ENCODE results near the gene TLCD2.
A peak's percentile ranks its signal among the peaks of the same experiment; 100 is the strongest.
"Not testable (repeated sequence)": the region's sequence is repeated elsewhere in the genome, so short reads cannot be mapped to it uniquely, and the experiment has no call there.

Gene TLCD2

DNA sequence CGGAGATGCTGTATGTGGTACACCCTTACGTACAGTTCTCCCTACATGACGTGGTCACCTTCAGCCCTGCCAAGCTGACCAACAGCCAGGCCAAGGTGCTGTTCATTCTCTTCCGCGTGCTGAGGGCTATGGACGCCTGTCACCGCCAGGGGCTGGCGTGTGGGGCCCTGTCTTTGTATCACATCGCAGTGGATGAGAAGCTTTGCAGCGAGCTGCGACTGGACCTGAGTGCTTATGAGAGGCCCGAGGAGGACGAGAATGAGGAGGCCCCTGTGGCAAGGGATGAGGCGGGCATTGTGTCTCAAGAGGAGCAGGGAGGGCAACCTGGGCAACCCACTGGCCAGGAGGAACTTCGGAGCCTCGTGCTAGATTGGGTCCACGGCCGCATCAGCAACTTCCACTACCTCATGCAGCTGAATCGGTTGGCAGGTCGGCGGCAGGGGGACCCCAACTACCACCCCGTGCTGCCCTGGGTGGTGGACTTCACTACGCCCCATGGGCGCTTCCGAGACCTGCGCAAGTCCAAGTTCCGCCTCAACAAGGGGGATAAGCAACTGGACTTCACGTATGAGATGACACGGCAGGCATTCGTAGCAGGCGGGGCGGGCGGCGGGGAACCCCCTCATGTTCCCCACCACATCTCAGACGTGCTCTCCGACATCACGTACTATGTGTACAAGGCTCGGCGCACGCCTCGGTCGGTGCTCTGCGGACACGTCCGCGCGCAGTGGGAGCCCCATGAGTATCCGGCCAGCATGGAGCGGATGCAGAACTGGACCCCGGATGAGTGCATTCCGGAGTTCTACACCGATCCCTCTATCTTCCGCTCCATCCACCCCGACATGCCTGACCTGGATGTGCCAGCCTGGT lies 15.7 kb upstream of the TLCD2 start:
- H3K4me3 ChIP-seq (ENCODE audit: low read depth, low read length), result peak overlapping the region; percentile 57
- TF ChIP-seq, protein P1, sequence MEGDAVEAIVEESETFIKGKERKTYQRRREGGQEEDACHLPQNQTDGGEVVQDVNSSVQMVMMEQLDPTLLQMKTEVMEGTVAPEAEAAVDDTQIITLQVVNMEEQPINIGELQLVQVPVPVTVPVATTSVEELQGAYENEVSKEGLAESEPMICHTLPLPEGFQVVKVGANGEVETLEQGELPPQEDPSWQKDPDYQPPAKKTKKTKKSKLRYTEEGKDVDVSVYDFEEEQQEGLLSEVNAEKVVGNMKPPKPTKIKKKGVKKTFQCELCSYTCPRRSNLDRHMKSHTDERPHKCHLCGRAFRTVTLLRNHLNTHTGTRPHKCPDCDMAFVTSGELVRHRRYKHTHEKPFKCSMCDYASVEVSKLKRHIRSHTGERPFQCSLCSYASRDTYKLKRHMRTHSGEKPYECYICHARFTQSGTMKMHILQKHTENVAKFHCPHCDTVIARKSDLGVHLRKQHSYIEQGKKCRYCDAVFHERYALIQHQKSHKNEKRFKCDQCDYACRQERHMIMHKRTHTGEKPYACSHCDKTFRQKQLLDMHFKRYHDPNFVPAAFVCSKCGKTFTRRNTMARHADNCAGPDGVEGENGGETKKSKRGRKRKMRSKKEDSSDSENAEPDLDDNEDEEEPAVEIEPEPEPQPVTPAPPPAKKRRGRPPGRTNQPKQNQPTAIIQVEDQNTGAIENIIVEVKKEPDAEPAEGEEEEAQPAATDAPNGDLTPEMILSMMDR (IDR thresholded peaks at IDR 0.05; ENCODE audit: low read depth, low read length, missing control alignments), result no peak
- no peak for DNase-seq (ENCODE audit: low read depth)
- in situ Hi-C loops (cut with HindIII; ENCODE audit: low sequenced_read_pairs), result no loop called here

DNA sequence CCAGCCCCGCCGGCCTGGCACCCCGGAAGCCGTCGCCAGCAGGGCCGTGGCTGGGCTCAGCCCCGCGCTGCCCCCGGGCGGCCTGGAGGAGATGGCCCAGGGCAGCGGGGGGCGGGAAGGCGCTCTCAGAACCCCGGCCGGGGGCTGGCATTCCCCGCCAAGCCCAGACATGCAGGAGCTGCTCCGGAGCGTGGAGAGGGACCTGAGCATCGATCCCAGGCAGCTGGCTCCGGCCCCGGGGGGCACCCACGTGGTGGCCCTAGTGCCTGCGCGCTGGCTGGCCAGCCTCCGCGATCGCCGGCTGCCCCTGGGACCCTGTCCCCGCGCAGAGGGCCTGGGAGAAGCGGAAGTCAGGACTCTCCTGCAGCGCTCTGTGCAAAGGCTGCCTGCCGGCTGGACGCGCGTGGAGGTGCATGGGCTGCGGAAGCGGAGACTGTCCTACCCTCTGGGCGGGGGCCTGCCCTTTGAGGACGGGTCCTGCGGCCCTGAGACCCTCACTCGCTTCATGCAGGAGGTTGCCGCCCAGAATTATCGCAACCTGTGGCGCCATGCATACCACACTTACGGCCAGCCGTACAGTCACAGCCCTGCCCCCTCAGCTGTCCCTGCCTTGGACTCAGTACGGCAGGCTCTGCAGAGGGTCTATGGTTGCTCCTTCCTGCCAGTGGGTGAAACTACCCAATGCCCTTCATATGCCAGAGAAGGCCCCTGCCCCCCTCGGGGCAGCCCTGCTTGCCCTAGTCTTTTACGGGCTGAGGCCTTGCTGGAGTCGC lies 14.9 kb upstream of the TLCD2 start:
- H3K4me3 ChIP-seq (ENCODE audit: low read depth, low read length), result peak overlapping the region; percentile 57
- TF ChIP-seq, protein P1 (IDR thresholded peaks at IDR 0.05; ENCODE audit: low read depth, low read length, missing control alignments), result no peak
- DNase-seq (ENCODE audit: low read depth), result no peak
- in situ Hi-C loops (cut with HindIII; ENCODE audit: low sequenced_read_pairs), result no loop called here

DNA sequence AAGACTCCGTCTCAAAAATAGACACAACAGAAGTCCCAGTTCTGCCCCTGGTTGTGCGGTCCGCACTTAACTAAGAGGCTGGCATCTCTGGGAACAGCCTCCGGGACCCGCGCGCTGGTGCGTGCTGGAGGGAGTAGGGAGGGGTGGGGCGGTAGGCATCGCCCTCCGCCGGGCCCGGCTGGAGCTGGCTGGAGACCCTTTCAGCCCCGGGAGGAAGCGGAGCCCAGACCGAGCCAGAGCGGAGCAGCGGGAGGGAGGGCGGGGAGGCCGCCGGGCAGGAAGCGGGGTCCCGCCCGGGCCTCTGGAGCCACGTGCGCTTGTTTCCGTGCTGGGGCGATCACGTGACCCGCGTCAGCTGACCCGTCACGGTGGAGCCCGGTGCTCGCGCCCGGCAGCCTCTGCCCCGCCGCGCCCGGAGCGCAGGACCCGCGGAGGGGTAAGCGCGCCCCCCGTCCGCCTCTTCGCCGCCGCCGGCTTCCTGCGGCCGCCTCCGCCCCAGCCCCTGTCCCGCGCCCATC lies 14.2 kb upstream of the TLCD2 start, which contains the start of gene WDR81:
Gene WDR81, plus strand, starts transcription at position 354 of the 518 bp plus-strand sequence. CDS start 256 bp downstream, outside the sequence.
- DNase-seq (ENCODE audit: low read depth), result peak; percentile 44
- H3K4me3 ChIP-seq (ENCODE audit: low read depth, low read length), result peak within 1 kb of the TSS; percentile 57
- TF ChIP-seq, protein P1 (IDR thresholded peaks at IDR 0.05; ENCODE audit: low read depth, low read length, missing control alignments), result no peak
- in situ Hi-C loops (cut with HindIII; ENCODE audit: low sequenced_read_pairs), result no loop called here

DNA sequence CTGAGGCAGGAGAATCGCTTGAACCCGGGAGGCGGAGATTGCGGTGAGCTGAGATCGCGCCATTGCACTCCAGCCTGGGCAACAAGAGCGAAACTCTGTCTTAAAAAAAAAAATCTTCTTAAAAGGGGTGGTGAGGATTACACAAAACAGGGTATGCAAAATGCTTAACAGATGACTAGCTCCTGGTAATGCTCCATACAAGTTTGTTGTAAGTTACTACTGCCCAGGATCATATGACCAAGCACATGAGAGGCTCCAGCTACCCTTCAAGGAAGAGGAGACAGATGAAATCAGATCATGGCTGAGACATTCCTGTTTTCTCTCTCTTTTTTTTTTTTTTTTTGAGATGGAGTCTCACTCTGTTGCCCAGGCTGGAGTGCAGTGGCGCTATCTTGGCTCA lies 11.8 kb upstream of the TLCD2 start:
- in situ Hi-C loops (cut with HindIII; ENCODE audit: low sequenced_read_pairs); H3K4me3 ChIP-seq (ENCODE audit: low read depth, low read length); DNase-seq (ENCODE audit: low read depth): not testable (repeated sequence)

DNA sequence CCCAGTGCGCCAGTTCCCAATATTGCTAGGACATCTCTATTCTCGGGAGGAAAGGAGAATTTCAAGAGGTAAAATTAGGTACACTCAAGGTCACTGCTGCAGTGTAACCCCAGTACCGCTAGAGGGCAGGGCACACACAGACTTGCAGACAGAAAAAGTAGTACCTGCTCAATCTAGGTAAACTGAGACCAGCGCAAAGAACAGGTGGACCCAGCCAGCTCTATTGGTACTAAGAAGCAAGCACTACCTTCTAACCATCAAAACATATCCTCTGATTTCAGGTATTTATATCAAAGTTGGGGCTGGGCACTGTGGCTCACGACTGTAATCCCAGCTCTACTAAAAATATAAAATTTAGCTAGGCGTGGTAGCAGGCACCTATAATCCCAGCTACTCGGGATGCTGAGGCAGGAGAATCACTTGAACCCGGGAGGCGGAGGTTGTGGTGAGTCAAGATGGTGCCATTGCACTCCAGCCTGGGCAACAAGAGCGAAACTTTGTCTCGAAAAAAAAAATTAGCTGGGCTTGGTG lies 10.7 kb upstream of the TLCD2 start:
- H3K4me3 ChIP-seq (ENCODE audit: low read depth, low read length), result no peak overlapping the region
- in situ Hi-C loops (cut with HindIII; ENCODE audit: low sequenced_read_pairs), result no loop called here
- TF ChIP-seq, protein P1 (IDR thresholded peaks at IDR 0.05; ENCODE audit: low read depth, low read length, missing control alignments), result peak; percentile 97
- DNase-seq (ENCODE audit: low read depth), result no peak

DNA sequence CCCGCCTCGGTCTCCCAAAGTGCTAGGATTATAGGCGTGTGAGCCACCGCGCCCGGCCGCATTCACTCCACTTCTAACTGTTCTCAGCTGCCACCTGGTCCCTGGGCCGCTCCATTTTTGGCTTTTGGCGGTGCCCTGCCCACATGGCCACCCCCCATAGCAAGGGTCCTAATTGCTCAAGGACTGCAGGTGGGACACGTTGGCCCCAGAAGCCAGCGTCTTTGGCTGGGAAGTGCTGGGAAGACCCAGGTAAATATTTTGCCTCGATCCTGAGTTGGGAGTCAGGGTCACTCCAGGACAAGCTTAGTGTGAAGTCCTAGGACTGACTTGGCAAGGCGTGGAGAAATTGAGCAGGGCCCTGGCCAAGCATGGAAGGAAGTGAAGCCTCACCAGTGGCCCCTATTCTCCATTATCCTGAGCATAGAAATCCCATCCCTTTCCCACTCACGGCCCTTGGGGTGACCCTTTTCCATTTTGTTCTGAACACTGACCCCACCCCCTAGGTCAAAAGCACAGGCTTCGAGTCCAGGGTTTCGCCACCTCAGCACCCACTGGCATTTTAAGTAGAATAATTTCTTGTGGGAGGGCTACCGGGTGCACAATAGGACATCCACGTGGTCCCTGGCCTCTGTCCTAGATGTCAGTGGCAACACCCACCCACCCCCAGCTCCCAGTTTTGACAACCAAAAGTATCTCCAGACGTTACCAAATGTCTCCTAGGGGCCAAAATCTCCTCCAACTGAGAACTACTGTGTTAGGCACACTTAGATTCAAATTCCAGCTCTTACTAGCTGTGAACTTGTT lies 8.4 kb upstream of the TLCD2 start:
- H3K4me3 ChIP-seq (ENCODE audit: low read depth, low read length), result no peak overlapping the region
- in situ Hi-C loops (cut with HindIII; ENCODE audit: low sequenced_read_pairs), result loop anchor here (5.0 to 10.0 kb wide), 2 partner anchors 46 to 64 kb away; partner anchors contain the start of gene SERPINF1
- TF ChIP-seq, protein P1 (IDR thresholded peaks at IDR 0.05; ENCODE audit: low read depth, low read length, missing control alignments), result no peak
- DNase-seq (ENCODE audit: low read depth), result no peak

All from astrocyte of the cerebellum (primary cell).